ENCODE data around the gene BCKDHA.

- TF ChIP-seq CTCF (IDR thresholded peaks at IDR 0.05) (no peak), POLR2A (IDR thresholded peaks at IDR 0.05) (no peak)
Observed at GRCh38 chr19:41456342-41456918, 58.8 kb downstream of the BCKDHA start.

Data from esophagus squamous epithelium (tissue), 4 donors.